Measurements from ENCODE around the gene DUOXA1. TPM values are rescaled to one million over a fixed set of nuclear protein-coding genes. Genes with fewer than 3 reads are reported as not detected.
"Not testable (repeated sequence)": the region's sequence is repeated elsewhere in the genome, so short reads cannot be mapped to it uniquely, and the experiment has no call there.

Gene DUOXA1
- total and polyA plus RNA-seq, 2 donors (not counting 1 experiment from before 2014, with no cell fraction given): 0.03 to 0.74 TPM

DNA sequence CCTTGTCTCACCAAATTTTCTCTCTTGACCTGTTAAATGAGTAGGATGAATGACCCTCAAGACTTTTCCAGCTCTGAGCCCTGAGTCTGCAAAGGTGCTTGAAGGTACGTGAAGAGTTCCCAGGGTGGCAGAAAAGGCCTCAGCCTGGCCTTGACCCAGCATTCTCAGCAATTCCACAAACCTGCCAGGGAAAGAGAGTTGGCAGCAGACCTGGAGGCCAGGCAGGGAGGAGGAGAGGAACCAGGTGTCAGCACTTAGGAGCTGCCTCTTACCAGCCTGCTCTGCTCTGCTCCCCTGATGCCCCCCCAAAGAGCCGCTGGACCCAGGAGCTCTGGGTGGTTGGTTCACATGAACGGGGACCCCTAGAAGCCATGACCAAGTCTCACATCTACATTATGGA lies 49.1 kb downstream of the DUOXA1 start:
- H3K4me1 Mint-ChIP-seq; H3K9ac ChIP-seq (ENCODE audit: low read length); H2AFZ ChIP-seq (ENCODE audit: insufficient read depth, low read depth, low read length, poor library complexity, severe bottlenecking); POLR2A ChIA-PET; H3K27ac Mint-ChIP-seq; H3K4me3 ChIP-seq (ENCODE audit: control extremely low read depth in 1 of 5, extremely low read depth in 1 of 5, insufficient read depth in 1 of 5, low read depth in 2 of 5, low read length in 4 of 5); H3K9me3 Mint-ChIP-seq (ENCODE audit: insufficient read depth); H3K79me2 ChIP-seq (ENCODE audit: control insufficient read depth, insufficient read depth, low read length); H3K4me1 ChIP-seq (ENCODE audit: control insufficient read depth in 2 of 2, insufficient read depth in 2 of 2, low read length in 2 of 2); H3K9me3 ChIP-seq (ENCODE audit: control extremely low read depth in 1 of 3, control insufficient read depth in 2 of 3, insufficient read depth in 1 of 3, low read length in 2 of 3); DNase-seq; intact Hi-C loops (cut with micrococcal nuclease); H3K36me3 ChIP-seq (replicated peaks in 1 of 2; ENCODE audit: control extremely low read depth in 1 of 2, control insufficient read depth in 1 of 2, extremely low read depth in 1 of 2, insufficient read depth in 2 of 2, low read length in 1 of 2); H4K20me1 ChIP-seq (ENCODE audit: control insufficient read depth, insufficient read depth, low read length, poor library complexity, severe bottlenecking); H3K4me2 ChIP-seq (replicated peaks; ENCODE audit: low read depth, low read length, poor library complexity, severe bottlenecking); ATAC-seq (ENCODE audit: low read depth); H3K27ac ChIP-seq (ENCODE audit: low read length in 2 of 2); H3K4me3 Mint-ChIP-seq; H3K27me3 ChIP-seq (replicated peaks in 1 of 4; ENCODE audit: control extremely low read depth in 1 of 4, control insufficient read depth in 3 of 4, insufficient read depth in 4 of 4, low read length in 3 of 4): not testable (repeated sequence)
- 100% methylated on average over 2 of the region's 3 CpGs for WGBS (ENCODE audit: insufficient coverage)
- CTCF ChIA-PET: interaction anchor here (0.8 kb wide), 1 partner anchor 8 kb away, joined by 3 read pairs; no protein-coding TSS in a partner anchor
- peaks cover 14% of the 10 kb centered on the region for H3K27me3 Mint-ChIP-seq

DNA sequence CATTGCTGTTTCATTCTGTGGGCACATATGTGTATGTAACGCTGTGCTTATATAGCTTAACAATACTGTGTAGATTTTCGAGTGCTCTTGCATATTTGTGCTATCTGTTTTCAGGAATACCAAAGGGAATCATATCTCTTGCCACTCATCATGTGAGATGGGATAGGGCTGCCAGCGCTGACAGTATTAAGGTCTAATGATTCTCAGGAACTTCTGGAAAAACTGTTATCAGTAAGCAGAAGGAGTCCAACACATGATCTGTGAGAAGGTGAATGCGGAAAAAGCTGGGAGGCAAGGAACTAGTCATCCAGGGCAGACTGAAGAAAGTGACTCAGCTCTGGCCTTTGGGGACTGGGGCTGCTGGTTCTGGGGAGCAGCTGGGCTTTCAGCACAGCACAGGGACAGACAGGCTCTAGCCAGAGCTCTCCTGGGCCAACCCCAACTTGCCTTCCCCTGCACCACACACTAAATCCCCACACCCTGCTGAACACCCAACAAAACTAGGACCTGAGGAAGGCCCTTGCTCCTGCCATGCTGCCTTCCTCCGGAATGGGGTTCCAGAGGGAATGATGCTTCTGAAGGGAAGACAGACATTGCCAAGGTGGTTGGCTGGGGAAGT lies 49.9 kb downstream of the DUOXA1 start:
- H3K27me3 ChIP-seq (replicated peaks in 1 of 4; ENCODE audit: control extremely low read depth in 1 of 4, control insufficient read depth in 3 of 4, insufficient read depth in 4 of 4, low read length in 3 of 4); H3K27ac Mint-ChIP-seq; ATAC-seq (ENCODE audit: low read depth); H3K79me2 ChIP-seq (ENCODE audit: control insufficient read depth, insufficient read depth, low read length); POLR2A ChIA-PET; H2AFZ ChIP-seq (ENCODE audit: insufficient read depth, low read depth, low read length, poor library complexity, severe bottlenecking); H3K4me1 ChIP-seq (ENCODE audit: control insufficient read depth in 2 of 2, insufficient read depth in 2 of 2, low read length in 2 of 2); H3K27me3 Mint-ChIP-seq; H3K9me3 ChIP-seq (ENCODE audit: control extremely low read depth in 1 of 3, control insufficient read depth in 2 of 3, insufficient read depth in 1 of 3, low read length in 2 of 3); H3K4me3 Mint-ChIP-seq; intact Hi-C loops (cut with micrococcal nuclease); DNase-seq; H3K27ac ChIP-seq (ENCODE audit: low read length in 2 of 2); H3K36me3 ChIP-seq (replicated peaks in 1 of 2; ENCODE audit: control extremely low read depth in 1 of 2, control insufficient read depth in 1 of 2, extremely low read depth in 1 of 2, insufficient read depth in 2 of 2, low read length in 1 of 2); H3K4me2 ChIP-seq (replicated peaks; ENCODE audit: low read depth, low read length, poor library complexity, severe bottlenecking); H4K20me1 ChIP-seq (ENCODE audit: control insufficient read depth, insufficient read depth, low read length, poor library complexity, severe bottlenecking); H3K4me3 ChIP-seq (ENCODE audit: control extremely low read depth in 1 of 5, extremely low read depth in 1 of 5, insufficient read depth in 1 of 5, low read depth in 2 of 5, low read length in 4 of 5); H3K9me3 Mint-ChIP-seq (ENCODE audit: insufficient read depth); H3K4me1 Mint-ChIP-seq; H3K9ac ChIP-seq (ENCODE audit: low read length); CTCF ChIA-PET: not testable (repeated sequence)
- 100% methylated on average over 1 of the region's 5 CpGs for WGBS (ENCODE audit: insufficient coverage)

DNA sequence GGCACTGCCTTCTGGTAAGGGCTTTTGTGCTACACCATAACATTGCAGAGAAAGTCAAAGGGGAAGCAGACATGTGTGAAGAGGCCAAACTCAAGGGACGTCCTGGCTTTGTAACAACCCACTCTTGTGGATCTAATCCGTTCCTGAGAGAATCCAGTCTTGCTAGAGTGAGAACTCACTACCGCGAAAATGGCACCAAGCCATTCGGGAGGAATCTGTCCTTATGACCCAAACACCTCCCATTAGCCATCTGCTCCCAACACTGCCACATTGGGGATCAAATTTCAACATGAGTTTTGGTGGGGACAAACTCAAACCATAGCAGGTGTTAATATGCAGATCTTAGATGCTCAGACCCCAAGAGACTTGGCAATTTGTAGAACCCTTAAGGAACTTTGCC lies 50.5 kb downstream of the DUOXA1 start:
- 80% methylated on average over 1 of the region's 5 CpGs for WGBS (ENCODE audit: insufficient coverage)
- intact Hi-C loops (cut with micrococcal nuclease); DNase-seq; H3K27ac ChIP-seq (ENCODE audit: low read length in 2 of 2); H3K9me3 ChIP-seq (ENCODE audit: control extremely low read depth in 1 of 3, control insufficient read depth in 2 of 3, insufficient read depth in 1 of 3, low read length in 2 of 3); POLR2A ChIA-PET; H3K79me2 ChIP-seq (ENCODE audit: control insufficient read depth, insufficient read depth, low read length); H3K27ac Mint-ChIP-seq; ATAC-seq (ENCODE audit: low read depth); H3K9me3 Mint-ChIP-seq (ENCODE audit: insufficient read depth); H3K4me2 ChIP-seq (replicated peaks; ENCODE audit: low read depth, low read length, poor library complexity, severe bottlenecking); H3K4me1 ChIP-seq (ENCODE audit: control insufficient read depth in 2 of 2, insufficient read depth in 2 of 2, low read length in 2 of 2); H3K4me3 Mint-ChIP-seq; H3K27me3 ChIP-seq (replicated peaks in 1 of 4; ENCODE audit: control extremely low read depth in 1 of 4, control insufficient read depth in 3 of 4, insufficient read depth in 4 of 4, low read length in 3 of 4); H4K20me1 ChIP-seq (ENCODE audit: control insufficient read depth, insufficient read depth, low read length, poor library complexity, severe bottlenecking); H2AFZ ChIP-seq (ENCODE audit: insufficient read depth, low read depth, low read length, poor library complexity, severe bottlenecking); H3K4me1 Mint-ChIP-seq; CTCF ChIA-PET; H3K36me3 ChIP-seq (replicated peaks in 1 of 2; ENCODE audit: control extremely low read depth in 1 of 2, control insufficient read depth in 1 of 2, extremely low read depth in 1 of 2, insufficient read depth in 2 of 2, low read length in 1 of 2); H3K27me3 Mint-ChIP-seq; H3K4me3 ChIP-seq (ENCODE audit: control extremely low read depth in 1 of 5, extremely low read depth in 1 of 5, insufficient read depth in 1 of 5, low read depth in 2 of 5, low read length in 4 of 5); H3K9ac ChIP-seq (ENCODE audit: low read length): not testable (repeated sequence)

DNA sequence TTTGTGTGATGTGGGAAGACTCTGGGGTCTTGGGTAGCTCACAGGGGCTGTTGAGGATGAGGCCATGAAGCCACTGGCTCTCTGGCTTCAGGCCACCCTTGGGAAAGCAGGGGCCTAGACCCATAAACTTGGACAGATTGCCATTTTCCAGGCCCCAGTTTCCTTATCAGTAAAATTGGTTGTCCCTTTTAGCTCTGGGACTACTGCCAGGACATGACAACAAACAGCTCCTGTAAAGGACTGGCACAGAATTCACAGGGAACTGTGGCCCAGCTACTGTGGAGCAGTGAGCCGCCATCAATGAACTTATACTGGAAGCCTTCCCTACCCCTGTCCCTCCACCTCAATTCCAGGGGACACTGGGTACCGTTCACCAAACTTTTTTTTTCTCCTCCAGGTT lies 52.3 kb downstream of the DUOXA1 start:
- WGBS (ENCODE audit: insufficient coverage): no CpG with 5 or more reads among the region's 2 CpGs
- POLR2A ChIA-PET, H3K27ac Mint-ChIP-seq: not testable (repeated sequence)

More for the DNA sequence above, 52.3 kb downstream of the DUOXA1 start:
- H3K4me2 ChIP-seq (replicated peaks; ENCODE audit: low read depth, low read length, poor library complexity, severe bottlenecking); H3K27me3 Mint-ChIP-seq; H3K4me1 Mint-ChIP-seq; H3K4me3 Mint-ChIP-seq; H3K27me3 ChIP-seq (replicated peaks in 1 of 4; ENCODE audit: control extremely low read depth in 1 of 4, control insufficient read depth in 3 of 4, insufficient read depth in 4 of 4, low read length in 3 of 4); H3K36me3 ChIP-seq (replicated peaks in 1 of 2; ENCODE audit: control extremely low read depth in 1 of 2, control insufficient read depth in 1 of 2, extremely low read depth in 1 of 2, insufficient read depth in 2 of 2, low read length in 1 of 2); H4K20me1 ChIP-seq (ENCODE audit: control insufficient read depth, insufficient read depth, low read length, poor library complexity, severe bottlenecking); H3K4me1 ChIP-seq (ENCODE audit: control insufficient read depth in 2 of 2, insufficient read depth in 2 of 2, low read length in 2 of 2); H3K79me2 ChIP-seq (ENCODE audit: control insufficient read depth, insufficient read depth, low read length); intact Hi-C loops (cut with micrococcal nuclease); H3K27ac ChIP-seq (ENCODE audit: low read length in 2 of 2); ATAC-seq (ENCODE audit: low read depth); H2AFZ ChIP-seq (ENCODE audit: insufficient read depth, low read depth, low read length, poor library complexity, severe bottlenecking); H3K9me3 ChIP-seq (ENCODE audit: control extremely low read depth in 1 of 3, control insufficient read depth in 2 of 3, insufficient read depth in 1 of 3, low read length in 2 of 3); H3K9me3 Mint-ChIP-seq (ENCODE audit: insufficient read depth); H3K4me3 ChIP-seq (ENCODE audit: control extremely low read depth in 1 of 5, extremely low read depth in 1 of 5, insufficient read depth in 1 of 5, low read depth in 2 of 5, low read length in 4 of 5); H3K9ac ChIP-seq (ENCODE audit: low read length); DNase-seq: not testable (repeated sequence)
- CTCF ChIA-PET: interaction anchor here (0.8 kb wide), 1 partner anchor 41 kb away, joined by 3 read pairs; no protein-coding TSS in a partner anchor
